T1000 (cell line): ENCODE results near the gene C17orf67.
"Not testable (repeated sequence)": the region's sequence is repeated elsewhere in the genome, so short reads cannot be mapped to it uniquely, and the experiment has no call there.

Source experiments
- DNase-seq: peaks from one replicate; lab custom pipeline; 2025; ENCODE audit warnings: mixed read lengths; lab: John Stamatoyannopoulos, UW

C17orf67 gene

GRCh38 chr17:56773124-56773523 lies 60.6 kb downstream of the C17orf67 start:
- no peak for DNase-seq

GRCh38 chr17:56772442-56772841 lies 61.3 kb downstream of the C17orf67 start:
- DNase-seq = no peak

- DNase-seq = no peak
Measured at GRCh38 chr17:56771975-56772374, 61.7 kb downstream of the C17orf67 start.

- DNase-seq = no peak
Measured at GRCh38 chr17:56771563-56771962, 62.2 kb downstream of the C17orf67 start.

- DNase-seq = no peak
Measured at GRCh38 chr17:56770427-56770826, 63.3 kb downstream of the C17orf67 start.

- DNase-seq = no peak
Measured at GRCh38 chr17:56765449-56765848, 68.3 kb downstream of the C17orf67 start.

- DNase-seq = no peak
Measured at GRCh38 chr17:56762988-56763387, 70.7 kb downstream of the C17orf67 start.

- DNase-seq = no peak
Measured at GRCh38 chr17:56762144-56762543, 71.6 kb downstream of the C17orf67 start.

- DNase-seq = no peak
Measured at GRCh38 chr17:56761387-56761786, 72.3 kb downstream of the C17orf67 start.

GRCh38 chr17:56757611-56758010 lies 76.1 kb downstream of the C17orf67 start:
- not testable (repeated sequence) for DNase-seq

- no peak for DNase-seq
Measured at GRCh38 chr17:56756536-56756935, 77.2 kb downstream of the C17orf67 start.

GRCh38 chr17:56755310-56755709 lies 78.4 kb downstream of the C17orf67 start:
- no peak for DNase-seq

- DNase-seq = no peak
Measured at GRCh38 chr17:56754523-56755208, 79.1 kb downstream of the C17orf67 start.

GRCh38 chr17:56752263-56752836 lies 81.4 kb downstream of the C17orf67 start:
- no peak for DNase-seq

- DNase-seq = no peak
Measured at GRCh38 chr17:56751145-56751738, 82.5 kb downstream of the C17orf67 start.

- DNase-seq = no peak
Measured at GRCh38 chr17:56744721-56745120, 89.0 kb downstream of the C17orf67 start.

- no peak for DNase-seq
Measured at GRCh38 chr17:56742601-56743000, 91.1 kb downstream of the C17orf67 start.
